Measurements from ENCODE around the gene USP36. TPM values are rescaled to one million over a fixed set of nuclear protein-coding genes. Genes with fewer than 3 reads are reported as not detected.

The USP36 gene
- total and polyA plus RNA-seq, 9 of the 15 experiments (the other 6 are each of a cell fraction or from before 2014, with no cell fraction given), result 6.4 to 72.8 (median 22.5) TPM

GRCh38 chr17:78785011-78785662 is 55.5 kb downstream of the USP36 start (continued):
- no peak for TF ChIP-seq HOMEZ (CRISPR knock-in tag; IDR thresholded peaks at IDR 0.05)
- TF ChIP-seq ZNF184 (CRISPR knock-in tag; IDR thresholded peaks at IDR 0.05), result no peak
- TF ChIP-seq SRSF3 (IDR thresholded peaks at IDR 0.05; ENCODE audit: insufficient read depth, low read length), result no peak
- TF ChIP-seq PCBP1 (IDR thresholded peaks at IDR 0.05; ENCODE audit: low read depth, low read length, poor library complexity, severe bottlenecking), result no peak
- no peak for TF ChIP-seq NR3C1 (CRISPR knock-in tag; IDR thresholded peaks at IDR 0.05)
- TF ChIP-seq CHCHD3 (CRISPR knock-in tag; IDR thresholded peaks at IDR 0.05), result no peak
- TF ChIP-seq TSC22D4 (tag; IDR thresholded peaks at IDR 0.05), result no peak
- TF ChIP-seq TBL1XR1 (IDR thresholded peaks at IDR 0.05; ENCODE audit: low read length in 2 of 2), result 0 out of 4 replicates have a peak, but pooled peaks of 1 of the 2 experiments have one; percentile 41
- TF ChIP-seq HDAC6 (IDR thresholded peaks at IDR 0.05; ENCODE audit: low read depth, low read length), result no peak
- no peak for TF ChIP-seq ETV6 (IDR thresholded peaks at IDR 0.05; ENCODE audit: borderline replicate concordance in 1 of 2, low read depth in 2 of 2, low read length in 1 of 2)
- TF ChIP-seq ETV6 (CRISPR knock-in tag; IDR thresholded peaks at IDR 0.05; ENCODE audit: borderline replicate concordance), result no peak
- TF ChIP-seq, protein P1, sequence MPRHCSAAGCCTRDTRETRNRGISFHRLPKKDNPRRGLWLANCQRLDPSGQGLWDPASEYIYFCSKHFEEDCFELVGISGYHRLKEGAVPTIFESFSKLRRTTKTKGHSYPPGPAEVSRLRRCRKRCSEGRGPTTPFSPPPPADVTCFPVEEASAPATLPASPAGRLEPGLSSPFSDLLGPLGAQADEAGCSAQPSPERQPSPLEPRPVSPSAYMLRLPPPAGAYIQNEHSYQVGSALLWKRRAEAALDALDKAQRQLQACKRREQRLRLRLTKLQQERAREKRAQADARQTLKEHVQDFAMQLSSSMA (CRISPR knock-in tag; IDR thresholded peaks at IDR 0.05), result no peak
- TF ChIP-seq FOXM1 (IDR thresholded peaks at IDR 0.05; ENCODE audit: low read depth), result no peak
- no peak for TF ChIP-seq FOXM1 (CRISPR knock-in tag; IDR thresholded peaks at IDR 0.05; ENCODE audit: low read depth)
- no peak for TF ChIP-seq STAT6 (CRISPR knock-in tag; IDR thresholded peaks at IDR 0.05)
- no peak for TF ChIP-seq LCOR (CRISPR knock-in tag; IDR thresholded peaks at IDR 0.05)
- TF ChIP-seq FOXJ3 (CRISPR knock-in tag; IDR thresholded peaks at IDR 0.05), result no peak
- peak; percentile 80 for TF ChIP-seq NCOR1 (IDR thresholded peaks at IDR 0.05)
- TF ChIP-seq ZBTB17 (CRISPR knock-in tag; IDR thresholded peaks at IDR 0.05), result no peak
- TF ChIP-seq ETV1 (tag; conservative IDR thresholded peaks at IDR 0.05; ENCODE audit: low read depth), result no peak
- no peak for TF ChIP-seq SP1 (CRISPR knock-in tag; IDR thresholded peaks at IDR 0.05)
- TF ChIP-seq JUN (IDR thresholded peaks at IDR 0.05; ENCODE audit: borderline replicate concordance, low read depth, low read length), result no peak
- no peak for TF ChIP-seq JUN (CRISPR knock-in tag; IDR thresholded peaks at IDR 0.05; ENCODE audit: borderline replicate concordance)
- no peak for TF ChIP-seq CBX5 (IDR thresholded peaks at IDR 0.05; ENCODE audit: borderline replicate concordance, low read depth)
- TF ChIP-seq RBBP5 (IDR thresholded peaks at IDR 0.05; ENCODE audit: borderline replicate concordance, insufficient read depth, low read length, poor library complexity, severe bottlenecking), result peak; percentile 23
- TF ChIP-seq ILK (tag; IDR thresholded peaks at IDR 0.05; ENCODE audit: borderline replicate concordance, low read depth), result no peak

Measured in K562 (cell line).